Esophagus squamous epithelium (tissue), 4 donors: Measurements from ENCODE around the gene FAU.

Source experiments
- POLR2A ChIP-seq, 4 donors: fragments of 450-650 bp; IDR thresholded peaks; one replicate each; pipeline ENCODE4 v1.6.1; 2017; ENCODE audit warnings: antibody characterized with exemption in 4 of 4, mild to moderate bottlenecking in 4 of 4, moderate library complexity in 3 of 4
- TF ChIP-seq, protein P1 (sequence below), 6 experiments: fragments of 450-650 bp in 4 of 6; fragments of 200-600 bp in 2 of 6; sonication (generic) in 2 of 6; IDR thresholded peaks; one replicate each; pipeline ENCODE4 v1.5.1; 2016 to 2019; ENCODE audit warnings: antibody characterized with exemption in 6 of 6, mild to moderate bottlenecking in 4 of 6, moderate library complexity in 4 of 6

DNA sequence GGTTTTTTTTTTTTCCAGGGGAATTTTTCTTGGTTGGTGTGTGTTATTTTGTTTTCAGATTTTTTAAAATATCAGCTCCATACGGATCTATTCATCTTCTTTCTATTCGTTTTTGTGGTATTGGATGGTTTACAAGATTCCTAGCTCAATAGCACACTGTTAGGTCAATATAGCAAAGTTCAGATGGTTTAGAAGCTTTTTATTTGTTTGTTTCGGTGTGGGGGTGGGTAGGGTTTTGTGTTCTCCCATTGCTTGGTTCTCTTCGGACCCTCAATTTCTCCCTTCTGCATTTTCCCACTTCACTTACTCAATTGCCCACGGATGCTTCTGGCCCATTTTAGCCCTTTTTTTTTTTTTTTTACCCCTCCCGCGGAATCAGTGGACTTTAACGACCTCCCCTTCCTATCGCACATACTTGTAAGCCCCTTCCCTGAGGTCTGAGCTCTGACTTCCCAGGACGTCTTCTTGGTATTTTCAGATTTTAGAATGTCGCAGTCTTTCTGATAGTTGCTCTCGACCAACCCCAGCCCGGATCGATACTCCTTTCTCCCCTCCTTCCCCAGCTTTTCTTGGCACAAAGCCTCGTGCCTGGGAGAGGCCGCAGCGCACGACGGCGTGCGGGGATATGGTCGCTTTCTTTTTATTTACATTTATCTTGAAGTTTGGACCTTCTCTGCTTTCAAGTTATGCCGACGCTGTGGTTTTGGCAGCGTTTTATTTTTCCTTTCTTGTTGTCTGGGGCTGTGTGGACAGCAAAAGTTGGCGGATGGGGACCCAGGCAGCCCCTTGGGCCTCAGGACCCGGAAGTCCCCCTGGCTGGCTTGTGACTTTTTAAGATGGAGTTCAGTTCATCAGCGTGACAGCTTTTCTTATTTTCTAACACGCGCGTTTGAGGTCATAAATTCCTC lies 43.7 kb upstream of the FAU start:
- TF ChIP-seq, protein P1, sequence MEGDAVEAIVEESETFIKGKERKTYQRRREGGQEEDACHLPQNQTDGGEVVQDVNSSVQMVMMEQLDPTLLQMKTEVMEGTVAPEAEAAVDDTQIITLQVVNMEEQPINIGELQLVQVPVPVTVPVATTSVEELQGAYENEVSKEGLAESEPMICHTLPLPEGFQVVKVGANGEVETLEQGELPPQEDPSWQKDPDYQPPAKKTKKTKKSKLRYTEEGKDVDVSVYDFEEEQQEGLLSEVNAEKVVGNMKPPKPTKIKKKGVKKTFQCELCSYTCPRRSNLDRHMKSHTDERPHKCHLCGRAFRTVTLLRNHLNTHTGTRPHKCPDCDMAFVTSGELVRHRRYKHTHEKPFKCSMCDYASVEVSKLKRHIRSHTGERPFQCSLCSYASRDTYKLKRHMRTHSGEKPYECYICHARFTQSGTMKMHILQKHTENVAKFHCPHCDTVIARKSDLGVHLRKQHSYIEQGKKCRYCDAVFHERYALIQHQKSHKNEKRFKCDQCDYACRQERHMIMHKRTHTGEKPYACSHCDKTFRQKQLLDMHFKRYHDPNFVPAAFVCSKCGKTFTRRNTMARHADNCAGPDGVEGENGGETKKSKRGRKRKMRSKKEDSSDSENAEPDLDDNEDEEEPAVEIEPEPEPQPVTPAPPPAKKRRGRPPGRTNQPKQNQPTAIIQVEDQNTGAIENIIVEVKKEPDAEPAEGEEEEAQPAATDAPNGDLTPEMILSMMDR (IDR thresholded peaks at IDR 0.05), result no peak
- TF ChIP-seq POLR2A (IDR thresholded peaks at IDR 0.05), result no peak
